GM19035 (cell line): ENCODE measurements around the gene ZNF512B.
"Not testable (repeated sequence)": the region's sequence is repeated elsewhere in the genome, so short reads cannot be mapped to it uniquely, and the experiment has no call there.

Experiments used
- ATAC-seq: cut with Tn5 transposase; IDR thresholded peaks from one replicate; pipeline ENCODE4 v1.9.1; 2021; ENCODE audit not compliant: unreplicated experiment

ZNF512B gene

DNA sequence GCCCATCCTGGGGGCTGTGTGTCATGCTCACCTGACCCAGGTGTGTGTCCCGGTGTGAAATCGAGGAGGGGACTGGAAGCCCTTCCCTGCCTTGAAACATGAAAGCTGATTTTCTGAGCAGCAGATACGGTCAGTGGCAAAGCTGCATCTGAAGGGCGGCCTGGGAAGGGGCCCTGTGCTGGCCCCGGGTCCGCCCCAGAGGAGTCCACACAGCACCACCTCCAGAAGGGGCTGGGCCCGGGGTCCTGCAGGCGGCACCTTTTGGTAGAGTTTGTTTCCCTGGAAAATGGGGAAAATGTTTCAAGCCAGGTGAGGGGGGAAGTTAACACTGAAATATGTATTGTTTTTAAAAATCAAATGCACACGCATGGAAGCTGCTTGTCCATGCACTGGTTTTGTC is 34.3 kb downstream of the ZNF512B start:
- no peak for ATAC-seq

DNA sequence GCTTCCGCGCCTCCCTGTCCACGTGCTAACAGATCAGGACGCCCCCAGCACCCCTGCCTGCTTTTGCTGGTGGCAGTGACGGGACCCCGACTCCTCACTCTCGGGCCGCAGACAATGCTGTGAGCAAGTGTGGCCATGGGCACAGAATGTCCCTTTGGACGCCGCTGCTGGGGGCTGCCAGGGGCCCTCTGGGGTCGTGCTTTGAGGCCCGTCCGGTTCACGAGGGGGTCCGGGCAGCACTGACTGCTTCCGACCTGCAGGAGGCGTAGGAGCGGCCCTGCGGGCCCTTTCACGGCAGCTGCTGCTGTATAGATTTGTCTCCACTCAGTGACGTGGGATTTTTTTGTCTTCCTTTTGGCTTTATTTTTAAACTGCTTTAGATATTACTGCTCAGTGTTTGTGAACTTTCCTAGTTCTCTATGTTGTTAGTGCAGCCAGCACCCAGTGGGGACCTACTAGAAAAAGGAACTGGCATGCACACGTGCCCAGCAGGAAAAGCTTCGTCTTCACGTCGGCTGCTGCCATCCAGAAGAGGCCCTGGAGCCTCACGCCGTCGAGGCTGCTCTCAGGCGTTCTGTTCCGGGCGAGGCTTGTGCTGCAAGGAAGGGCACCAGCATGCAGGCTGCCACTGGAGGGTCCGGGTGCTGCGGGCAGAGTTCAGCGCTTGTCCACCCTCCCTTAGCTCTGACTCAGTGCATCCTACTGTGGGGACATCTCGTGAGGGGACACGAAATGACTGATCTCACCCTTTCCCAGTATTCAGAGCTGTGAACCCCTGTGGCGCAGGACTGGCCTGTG is 35.3 kb downstream of the ZNF512B start:
- ATAC-seq = no peak

DNA sequence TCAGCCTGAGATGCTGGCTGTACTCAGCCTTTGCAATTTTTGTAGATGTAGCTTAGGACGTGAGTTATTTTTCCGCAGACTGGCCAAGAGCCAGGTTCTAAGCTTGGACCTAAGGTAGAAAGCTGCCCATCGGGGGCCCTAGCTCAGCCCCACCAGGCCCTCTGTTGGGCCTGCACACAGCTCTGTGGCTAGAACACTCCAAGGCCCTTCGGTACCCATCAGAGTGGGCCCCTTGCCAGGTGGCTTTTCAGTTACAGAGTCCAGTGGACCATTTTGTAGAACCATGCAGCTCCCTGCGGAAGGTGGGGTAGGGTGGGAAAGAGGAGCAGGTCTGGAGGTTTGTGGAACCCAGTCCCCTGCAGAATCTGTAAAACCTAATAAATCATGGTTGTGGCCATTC is 36.1 kb downstream of the ZNF512B start:
- no peak for ATAC-seq

DNA sequence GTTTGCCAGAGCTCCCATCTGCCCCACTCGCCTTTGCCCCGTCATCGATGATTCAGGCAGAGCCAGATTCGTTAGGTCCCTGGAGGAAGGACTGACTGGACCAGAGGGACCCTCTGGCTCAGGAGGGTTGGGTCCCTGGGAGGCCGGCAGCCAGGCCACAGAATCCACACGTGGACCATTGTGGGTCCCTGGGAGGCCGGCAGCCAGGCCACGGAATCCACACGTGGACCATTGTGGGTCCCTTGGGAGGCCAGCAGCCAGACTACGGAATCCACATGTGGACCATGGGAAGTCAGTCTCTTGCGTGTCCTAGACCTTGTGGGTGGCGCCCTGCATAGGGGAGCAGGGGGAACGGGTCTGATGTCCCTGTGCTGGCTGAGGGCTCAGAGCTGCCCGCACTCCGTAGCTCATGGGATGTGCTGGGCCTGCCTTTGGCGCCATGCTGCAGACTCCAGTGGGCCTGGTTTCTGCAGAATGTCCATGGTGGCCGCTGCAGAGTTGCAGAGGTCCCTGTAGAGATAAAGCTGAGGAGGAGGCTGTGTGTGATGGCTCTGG is 37.0 kb downstream of the ZNF512B start:
- ATAC-seq = no peak

DNA sequence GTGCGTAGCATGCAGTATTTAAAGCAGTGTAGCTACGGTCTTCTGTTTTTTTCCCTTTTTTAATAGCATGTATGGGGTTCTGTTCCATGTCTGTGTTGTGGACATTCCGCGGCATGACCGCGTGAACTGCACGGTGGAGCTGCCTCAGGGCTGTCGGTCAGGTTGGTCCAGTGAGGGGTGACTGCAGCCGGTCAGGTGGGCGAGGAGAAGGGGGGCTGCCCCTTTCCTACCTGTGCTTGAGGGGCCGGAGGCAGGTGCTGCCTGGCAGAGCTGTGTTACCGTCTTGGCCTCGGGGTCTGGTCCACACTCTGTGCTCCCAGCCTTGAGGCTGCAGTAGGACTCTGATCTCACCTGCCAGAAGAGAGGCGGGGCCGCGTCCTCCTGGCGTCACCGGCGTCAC is 38.0 kb downstream of the ZNF512B start:
- no peak for ATAC-seq

- ATAC-seq = no peak
Measured at GRCh38 chr20:63930971-63931553, 38.7 kb downstream of the ZNF512B start.

- ATAC-seq = not testable (repeated sequence)
Measured at GRCh38 chr20:63929473-63929883, 40.3 kb downstream of the ZNF512B start.

DNA sequence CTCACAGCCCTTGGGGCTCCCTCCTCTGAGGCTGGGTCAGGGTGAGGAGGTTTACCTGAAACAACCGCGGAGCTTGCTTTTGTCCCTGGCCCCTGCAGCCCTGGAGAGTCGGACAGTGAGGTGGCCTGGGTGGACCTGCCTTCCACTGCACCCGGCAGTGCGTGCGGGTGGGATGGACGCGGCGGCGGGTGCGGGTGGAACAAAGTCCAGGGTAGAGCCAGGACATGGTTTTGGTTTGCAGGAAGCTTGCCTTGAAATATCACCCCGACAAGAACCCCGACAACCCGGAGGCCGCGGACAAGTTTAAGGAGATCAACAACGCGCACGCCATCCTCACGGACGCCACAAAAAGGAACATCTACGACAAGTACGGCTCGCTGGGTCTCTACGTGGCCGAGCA is 40.7 kb downstream of the ZNF512B start:
- no peak for ATAC-seq

GRCh38 chr20:63926298-63926697 is 43.4 kb downstream of the ZNF512B start:
- ATAC-seq = no peak

DNA sequence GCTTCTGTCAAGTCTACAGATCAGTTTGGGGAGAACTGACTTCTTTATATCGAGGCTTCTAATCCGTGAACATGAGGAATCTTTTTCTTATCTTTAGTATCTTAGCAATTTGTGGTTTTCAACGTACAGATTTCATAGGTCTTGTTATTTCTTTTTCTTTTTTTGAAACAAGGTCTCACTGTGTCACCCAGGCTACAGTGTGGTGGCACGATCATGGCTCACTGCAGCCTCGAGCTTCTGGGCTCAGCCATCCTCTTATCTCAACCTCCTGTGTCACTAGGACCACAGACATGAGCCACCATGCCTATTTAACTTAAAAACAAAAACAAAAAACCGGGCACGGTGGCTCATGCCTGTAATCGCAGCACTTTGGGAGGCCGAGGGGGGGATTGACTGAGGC is 45.5 kb downstream of the ZNF512B start:
- ATAC-seq = no peak

DNA sequence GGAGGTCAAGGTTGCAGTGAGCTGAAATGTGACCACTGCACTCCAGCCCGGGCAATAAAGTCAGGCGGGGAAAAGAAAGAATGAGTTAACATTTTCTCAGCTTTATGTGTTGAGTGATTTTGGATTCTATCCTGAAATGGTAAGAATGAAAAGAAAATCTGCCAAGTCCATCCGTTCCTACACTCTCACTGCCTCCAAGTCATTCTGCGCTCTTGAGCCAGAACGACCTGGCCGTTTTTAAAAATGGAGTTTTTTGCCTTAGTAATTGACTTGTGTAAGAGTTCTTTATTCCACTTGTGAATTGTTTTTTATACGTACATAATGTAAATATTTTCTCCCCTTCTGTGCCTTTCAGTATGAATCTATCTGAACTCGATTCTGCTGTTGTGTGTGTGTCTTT is 46.1 kb downstream of the ZNF512B start:
- no peak for ATAC-seq

GRCh38 chr20:63920226-63920625 is 49.5 kb downstream of the ZNF512B start:
- ATAC-seq = no peak

GRCh38 chr20:63919130-63919529 is 50.6 kb downstream of the ZNF512B start:
- no peak for ATAC-seq

DNA sequence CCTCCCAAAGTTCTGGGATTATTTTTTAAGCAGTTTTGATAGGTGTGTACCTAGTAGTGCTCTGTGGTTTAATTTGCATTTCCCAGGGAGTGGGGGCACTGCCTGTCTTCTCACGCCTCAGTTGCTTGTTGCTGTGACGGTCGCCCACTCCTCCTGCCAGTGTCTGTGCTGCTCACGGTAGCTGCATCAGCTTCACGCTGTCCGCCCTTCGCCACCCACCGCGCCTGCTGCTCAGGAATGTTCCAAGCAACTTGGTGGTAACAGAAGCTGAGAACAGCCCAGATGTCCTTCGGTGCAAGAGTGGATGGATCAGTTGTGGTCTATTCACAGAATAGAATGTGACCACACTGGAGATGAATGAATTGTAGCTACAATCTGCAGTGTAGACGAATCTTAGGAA is 51.9 kb downstream of the ZNF512B start:
- no peak for ATAC-seq

DNA sequence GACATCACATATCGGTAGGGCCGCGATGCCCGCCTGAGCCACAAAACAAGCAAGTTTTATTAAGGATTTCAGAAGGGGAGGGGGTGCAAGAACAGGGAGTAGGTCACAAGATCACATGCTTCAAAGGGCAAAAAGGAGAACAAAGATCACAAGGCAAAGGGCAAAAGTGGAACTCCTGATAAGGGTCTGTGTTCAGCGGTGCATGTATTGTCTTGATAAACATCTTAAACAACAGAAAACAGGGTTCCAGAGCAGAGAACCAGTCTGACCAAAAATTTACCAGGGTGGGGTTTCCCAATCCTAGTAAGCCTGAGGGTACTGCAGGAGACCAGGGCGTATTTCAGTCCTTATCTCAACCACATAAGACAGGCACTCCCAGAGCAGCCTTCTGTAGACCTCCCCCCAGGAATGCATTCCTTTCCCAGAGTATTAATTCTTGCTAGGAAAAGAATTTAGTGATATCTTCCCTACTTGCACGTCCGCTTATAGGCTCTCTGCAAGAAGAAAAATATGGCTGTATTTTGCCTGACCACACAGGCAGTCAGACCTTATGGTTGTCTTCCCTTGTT is 53.3 kb downstream of the ZNF512B start:
- ATAC-seq = not testable (repeated sequence)

DNA sequence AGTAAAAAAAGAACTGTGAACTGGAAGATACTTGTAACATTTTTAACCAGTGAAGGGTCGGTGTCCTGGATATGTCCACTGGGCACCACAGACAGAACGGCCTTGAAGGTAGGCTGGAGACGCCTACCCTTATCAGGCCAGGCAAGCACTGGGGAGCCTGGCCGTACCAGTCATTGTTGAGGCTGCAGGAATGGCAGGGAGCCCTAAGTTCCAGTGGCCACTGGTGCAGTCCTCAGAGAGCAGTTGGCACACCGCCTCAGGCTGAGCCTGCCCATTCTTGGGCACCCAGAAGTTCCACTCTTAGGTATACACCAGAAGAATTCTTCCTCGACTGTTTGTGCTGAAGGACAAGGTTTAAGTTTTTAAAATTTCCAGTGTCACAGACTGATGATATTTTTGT is 54.3 kb downstream of the ZNF512B start:
- no peak for ATAC-seq

DNA sequence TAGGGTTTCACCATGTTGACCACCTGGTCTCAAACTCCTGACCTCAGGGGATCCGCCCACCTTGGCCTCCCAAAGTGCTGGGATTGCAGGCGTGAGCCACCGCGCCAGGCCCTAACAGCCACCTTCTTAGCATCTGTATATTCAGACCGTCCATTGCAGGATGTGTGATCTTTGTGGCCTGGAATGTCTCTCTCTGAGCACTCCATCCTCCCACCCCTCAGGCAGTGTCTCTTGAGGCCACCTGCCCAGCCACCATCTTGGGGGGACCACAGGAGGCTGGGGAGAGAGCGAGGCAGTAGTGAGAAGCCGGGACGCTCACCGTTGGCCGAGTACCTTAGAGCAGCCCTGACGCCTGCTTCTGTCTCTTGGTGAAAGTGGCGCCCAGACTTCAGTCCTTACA is 56.0 kb downstream of the ZNF512B start:
- no peak for ATAC-seq

DNA sequence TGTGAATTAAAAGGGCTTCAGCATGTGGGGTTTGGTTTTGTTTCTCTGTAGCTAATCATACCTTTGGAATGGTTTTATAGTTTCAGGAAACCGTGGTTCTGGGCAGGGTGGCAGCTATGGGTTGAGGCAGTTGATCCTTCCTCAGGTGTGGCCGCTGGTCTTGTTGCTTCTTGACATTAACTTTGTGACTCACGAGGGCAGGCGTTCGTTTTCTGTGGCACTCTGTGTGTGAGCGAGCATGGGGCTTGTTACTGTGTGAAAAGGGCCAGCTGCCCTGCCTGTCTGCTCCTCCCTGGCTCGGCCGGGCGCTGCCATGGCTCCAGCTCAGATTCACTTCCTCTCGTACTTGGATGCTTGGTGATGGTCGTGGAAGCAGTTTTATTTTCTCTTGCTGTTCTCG is 58.6 kb downstream of the ZNF512B start:
- ATAC-seq = no peak

GRCh38 chr20:63908008-63908682 is 61.6 kb downstream of the ZNF512B start:
- no peak for ATAC-seq
